Measurements from ENCODE around the gene TMEM92.
"Not testable (repeated sequence)": the region's sequence is repeated elsewhere in the genome, so short reads cannot be mapped to it uniquely, and the experiment has no call there.

The TMEM92 gene

GRCh38 chr17:50276588-50277356 is 2.5 kb downstream of the TMEM92 start:
- DNase-seq = no peak

DNA sequence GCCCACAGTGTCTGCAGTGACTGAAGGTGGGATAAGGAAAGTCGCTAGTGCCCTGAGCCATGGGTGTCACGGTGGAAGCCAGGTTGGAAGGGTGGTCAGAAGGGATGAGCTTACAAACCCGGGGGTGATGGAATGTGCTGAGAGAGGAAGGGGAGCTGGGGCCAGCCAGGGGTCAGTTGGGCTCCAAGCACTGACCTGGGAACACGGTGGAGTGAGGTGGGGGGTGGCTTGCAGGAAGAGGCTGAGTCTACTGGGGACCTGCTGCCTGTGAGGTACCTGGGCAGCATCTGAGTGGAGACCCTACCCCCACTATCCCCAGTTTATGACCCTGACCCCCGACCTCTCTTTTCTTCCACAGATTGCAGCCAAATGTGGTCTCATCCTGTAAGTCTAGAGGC is 3.1 kb downstream of the TMEM92 start:
- no peak for DNase-seq

- DNase-seq = no peak
Measured at GRCh38 chr17:50278526-50279180, 4.4 kb downstream of the TMEM92 start.

GRCh38 chr17:50279181-50279526 is 4.9 kb downstream of the TMEM92 start:
- DNase-seq = peak in 1 of 2 experiments; percentile 25

DNA sequence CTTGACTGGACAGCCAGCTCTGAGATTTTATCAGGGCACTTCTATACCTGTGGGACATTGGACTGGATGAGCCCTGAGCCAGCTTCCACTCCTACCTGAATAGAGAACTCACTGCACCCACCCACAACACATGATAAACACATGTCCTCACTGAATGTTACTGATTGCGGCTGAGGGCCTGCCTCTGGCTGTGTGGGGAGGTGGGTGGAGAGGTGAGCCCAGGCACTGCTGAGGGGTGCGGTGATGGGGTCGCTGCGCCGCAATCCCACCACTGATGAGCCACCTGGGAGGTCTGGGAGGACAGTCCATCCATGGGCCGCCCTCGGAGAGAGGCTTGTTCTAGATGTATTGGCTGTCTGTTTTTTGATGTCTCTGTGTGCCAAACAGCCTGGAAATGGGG is 5.4 kb downstream of the TMEM92 start:
- no peak for DNase-seq

GRCh38 chr17:50280068-50280467 is 5.8 kb downstream of the TMEM92 start:
- DNase-seq = no peak

- DNase-seq = no peak
Measured at GRCh38 chr17:50280801-50281441, 6.7 kb downstream of the TMEM92 start.

DNA sequence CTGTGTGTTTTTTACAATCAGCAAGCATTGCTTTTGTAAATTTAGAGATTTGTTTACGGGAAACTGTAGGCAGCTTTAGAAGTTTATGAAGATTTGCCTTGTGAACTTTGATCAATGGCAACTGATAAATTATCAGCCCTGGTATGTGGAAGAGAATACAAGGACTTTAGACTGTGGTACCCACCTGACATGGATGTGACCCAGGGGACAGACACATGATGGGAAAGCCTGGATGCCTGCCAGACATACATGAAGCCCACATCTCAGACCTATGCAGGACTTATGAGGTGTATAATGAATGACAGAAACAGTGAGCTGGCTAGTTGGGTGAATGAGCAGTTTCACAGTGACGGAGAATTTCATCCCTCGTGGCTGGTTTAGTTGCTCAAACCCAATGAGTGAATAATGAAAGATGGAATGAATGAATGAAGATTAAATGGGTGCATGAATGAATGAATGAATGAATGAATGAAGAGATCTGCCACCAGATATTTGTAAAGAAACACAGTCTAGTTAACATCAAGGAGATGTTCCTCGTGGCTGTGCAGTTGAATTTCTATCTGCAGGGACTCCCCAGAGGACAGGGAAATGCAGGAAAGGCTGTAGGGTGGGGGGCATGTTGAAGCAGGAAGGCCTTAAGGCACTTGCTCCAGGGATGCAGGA is 7.6 kb downstream of the TMEM92 start:
- DNase-seq = no peak

- DNase-seq = no peak
Measured at GRCh38 chr17:50283246-50283645, 9.0 kb downstream of the TMEM92 start.

DNA sequence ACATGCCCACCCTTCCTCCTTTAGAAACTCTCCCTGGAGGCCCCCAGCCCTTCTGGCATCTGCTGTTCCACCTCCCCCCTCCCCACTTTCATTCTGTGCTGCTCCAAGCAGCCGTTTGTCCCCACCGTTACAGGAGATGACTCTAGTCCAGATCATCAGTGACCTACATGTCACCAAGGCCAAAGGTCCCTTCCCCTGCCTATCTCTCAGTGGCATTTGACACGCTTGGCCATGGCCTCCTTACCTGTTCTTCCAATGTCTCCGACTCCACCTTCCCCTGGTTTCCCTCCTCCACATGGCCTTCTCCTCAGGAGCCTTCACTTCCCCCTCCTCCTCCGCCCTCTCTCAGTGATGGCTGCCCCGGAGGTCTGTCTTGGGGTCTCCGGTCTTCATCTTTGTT is 9.4 kb downstream of the TMEM92 start:
- no peak for DNase-seq

GRCh38 chr17:50285941-50286340 is 11.7 kb downstream of the TMEM92 start:
- DNase-seq = no peak

DNA sequence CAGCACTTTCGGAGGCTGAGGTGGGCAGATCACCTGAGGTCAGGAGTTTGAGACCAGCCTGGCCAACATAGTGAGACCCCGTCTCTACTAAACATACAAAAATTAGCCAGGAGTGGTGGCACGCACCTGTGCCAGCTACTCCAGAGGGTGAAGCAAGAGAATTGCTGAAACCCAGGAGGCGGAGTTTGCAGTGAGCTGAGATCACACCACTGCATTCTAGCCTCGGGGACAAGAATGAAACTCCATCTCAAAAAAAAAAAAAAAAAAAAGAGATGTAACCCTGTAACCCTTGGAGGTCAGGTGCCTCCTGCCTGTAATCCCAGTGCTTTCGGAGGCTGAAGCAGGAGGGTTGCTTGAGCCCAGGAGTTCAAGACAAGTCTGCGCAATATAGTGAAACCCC is 13.0 kb downstream of the TMEM92 start:
- not testable (repeated sequence) for DNase-seq

GRCh38 chr17:50288306-50288705 is 14.0 kb downstream of the TMEM92 start:
- no peak for DNase-seq

DNA sequence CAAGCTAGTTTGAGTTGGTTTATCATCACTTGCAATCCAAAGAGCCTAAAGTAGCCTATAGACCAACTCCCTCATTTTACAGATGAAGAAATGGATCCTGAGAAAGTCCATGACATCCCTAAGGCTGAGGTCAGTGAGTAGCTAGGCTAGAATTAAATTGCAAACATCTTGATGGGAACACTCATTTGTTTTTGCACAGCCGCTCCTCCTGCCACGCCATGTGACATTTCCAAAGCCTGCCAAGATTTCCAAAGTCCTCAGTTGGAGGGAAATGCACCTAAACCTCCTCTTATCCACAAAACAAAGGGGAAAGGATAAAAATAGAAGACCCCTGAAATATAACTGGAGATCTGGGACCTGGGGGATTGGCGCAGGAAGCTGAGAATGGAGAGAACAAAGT is 15.0 kb downstream of the TMEM92 start:
- DNase-seq = no peak

GRCh38 chr17:50289991-50290702 is 15.9 kb downstream of the TMEM92 start:
- peak; percentile 34 to 74 for DNase-seq

DNA sequence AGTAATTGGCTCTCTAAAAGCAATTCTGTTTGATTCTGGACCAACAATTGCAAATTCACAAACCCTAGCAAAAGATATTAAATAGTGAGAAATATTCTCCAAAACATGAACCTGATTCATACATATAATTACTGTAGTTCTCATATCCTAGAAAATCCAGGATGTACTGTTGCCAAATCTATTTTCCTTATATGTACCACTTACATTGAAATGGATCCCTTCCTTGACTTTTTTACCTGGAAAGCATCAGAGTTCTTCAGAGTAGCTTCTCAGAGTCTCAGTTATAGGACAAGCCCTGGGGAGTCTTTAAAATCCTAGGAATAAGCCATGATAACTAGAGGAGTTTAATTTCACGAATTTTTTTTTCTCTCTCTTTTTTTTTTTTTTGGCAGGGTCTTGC is 16.7 kb downstream of the TMEM92 start:
- DNase-seq = no peak

GRCh38 chr17:50292465-50292864 is 18.2 kb downstream of the TMEM92 start:
- no peak for DNase-seq

GRCh38 chr17:50295021-50295420 is 20.8 kb downstream of the TMEM92 start:
- DNase-seq = no peak

DNA sequence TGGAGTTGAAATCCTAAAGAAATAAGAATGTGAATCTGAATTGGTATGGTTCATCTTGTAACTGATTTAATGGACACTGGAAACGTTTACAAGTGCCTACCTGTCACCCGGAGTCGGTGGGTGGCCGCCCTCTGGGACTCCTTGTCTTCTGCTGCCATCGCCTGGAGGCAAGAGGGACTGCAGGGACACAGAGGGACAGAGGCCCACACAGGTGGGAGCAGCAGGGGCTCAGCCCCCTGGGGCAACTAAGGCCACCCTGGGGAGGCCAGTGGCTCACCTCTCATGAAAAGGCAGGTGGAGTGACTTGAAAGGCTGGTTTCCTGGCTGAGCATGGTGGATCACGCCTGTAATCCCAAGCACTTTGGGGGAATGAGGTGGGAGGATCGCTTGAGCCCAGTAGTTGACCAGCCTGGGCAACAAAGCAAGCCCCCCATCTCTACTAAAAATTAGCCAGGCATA is 23.2 kb downstream of the TMEM92 start:
- DNase-seq = peak in 1 of 2 experiments; percentile 63

DNA sequence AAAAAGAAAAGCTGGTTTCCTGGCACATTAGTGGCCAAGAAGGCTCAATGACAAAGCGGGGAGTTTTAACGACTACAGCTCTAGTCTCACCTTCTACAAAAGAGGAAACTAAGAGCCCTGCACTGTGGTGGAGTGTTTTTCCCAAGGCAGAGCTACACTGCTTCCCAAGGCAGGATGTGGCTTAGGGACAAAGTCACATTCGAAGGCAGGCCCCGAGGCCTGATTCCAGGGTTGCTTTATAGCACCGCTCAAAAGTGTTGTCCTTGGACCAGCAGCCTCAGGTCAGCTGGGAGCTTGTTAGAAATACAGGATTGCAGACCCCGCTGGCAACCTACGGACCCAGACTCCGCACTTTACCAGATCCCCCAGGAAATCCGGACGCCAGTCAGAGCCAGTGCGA is 23.8 kb downstream of the TMEM92 start:
- no peak for DNase-seq

GRCh38 chr17:50299776-50300175 is 25.5 kb downstream of the TMEM92 start:
- no peak for DNase-seq

DNA sequence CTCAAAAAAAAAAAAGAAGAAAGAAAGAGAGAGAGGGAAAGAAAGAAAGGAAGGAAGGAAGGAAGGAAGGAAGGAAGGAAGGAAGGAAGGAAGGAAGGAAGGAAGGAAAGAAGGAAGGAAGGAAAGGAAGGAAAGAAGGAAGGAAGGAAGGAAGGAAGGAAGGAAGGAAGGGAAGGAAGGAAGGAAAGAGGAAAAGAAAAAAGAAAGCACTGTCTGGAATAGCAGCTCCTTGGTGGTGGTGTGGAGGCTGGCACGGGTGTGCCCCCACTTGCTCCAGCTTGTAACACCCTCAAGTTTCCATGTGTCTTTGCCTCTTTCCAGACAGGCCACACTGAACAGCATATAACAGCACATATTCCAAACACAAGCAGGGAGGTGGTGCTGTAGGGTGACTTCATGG is 26.6 kb downstream of the TMEM92 start:
- DNase-seq = not testable (repeated sequence)

All from SW 1271 (cell line).